HTR-8/SVneo (cell line): Measurements from ENCODE around the gene GRN.
"Not testable (repeated sequence)": the region's sequence is repeated elsewhere in the genome, so short reads cannot be mapped to it uniquely, and the experiment has no call there.

Experiments used
- DNase-seq: peaks from one replicate; pipeline ENCODE4 v3.0.0; 2011; ENCODE audit warnings: low spot score, mixed read lengths; ENCODE audit not compliant: insufficient read length
- FAIRE-seq: peaks from 2 replicates; lab custom pipeline; 2011; peaks lifted over from hg19 to GRCh38; lab: Jason Lieb, UNC

The GRN gene

DNA sequence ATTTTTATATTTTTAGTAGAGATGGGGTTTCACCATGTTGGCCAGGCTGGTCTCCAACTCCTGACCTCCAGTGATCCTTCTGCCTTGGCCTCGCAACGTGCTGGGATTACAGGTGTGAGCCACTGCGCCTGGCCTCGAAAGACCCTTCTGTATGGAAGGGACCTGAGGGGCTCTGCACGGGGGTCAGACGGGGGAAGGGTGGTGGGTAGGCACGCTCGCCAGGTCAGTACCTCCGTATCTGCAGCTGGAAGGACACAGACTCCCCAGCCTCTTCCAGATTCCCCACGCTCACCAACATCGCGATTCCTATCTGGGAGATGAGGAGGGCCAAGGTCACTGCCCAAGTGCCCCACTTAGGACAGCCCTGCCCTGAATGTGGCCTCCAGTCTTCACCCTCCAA lies 31.7 kb downstream of the GRN start:
- FAIRE-seq: no peak

DNA sequence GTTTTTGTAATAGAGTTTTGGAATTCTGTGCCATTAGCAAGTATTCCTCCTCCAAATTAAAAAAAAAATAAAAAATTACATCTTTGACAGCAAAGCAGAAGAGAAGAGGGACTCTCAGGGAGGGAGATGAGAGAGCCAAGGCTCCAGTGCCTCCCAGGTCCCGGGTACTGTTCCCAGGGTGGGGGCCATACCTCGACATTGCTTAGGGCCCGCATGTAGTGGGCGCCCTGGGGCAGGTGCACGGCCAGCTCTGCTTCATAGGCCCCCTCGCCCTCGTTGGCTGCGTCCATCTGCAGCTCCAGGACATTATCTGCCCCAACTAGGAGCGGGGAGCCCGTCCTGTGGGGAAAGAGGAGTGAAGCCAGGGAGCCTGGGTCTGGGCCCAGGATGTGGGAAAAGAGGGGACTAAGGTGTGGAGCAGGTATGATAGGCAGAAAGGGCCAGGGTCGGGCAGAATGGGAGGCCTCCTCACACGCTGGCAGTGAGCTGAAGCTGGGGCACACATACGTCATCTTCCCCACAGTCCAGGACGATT lies 33.1 kb downstream of the GRN start:
- FAIRE-seq (peak; percentile 69), DNase-seq (no peak)

More for the DNA sequence above, 31.7 kb downstream of the GRN start:
- DNase-seq: no peak

DNA sequence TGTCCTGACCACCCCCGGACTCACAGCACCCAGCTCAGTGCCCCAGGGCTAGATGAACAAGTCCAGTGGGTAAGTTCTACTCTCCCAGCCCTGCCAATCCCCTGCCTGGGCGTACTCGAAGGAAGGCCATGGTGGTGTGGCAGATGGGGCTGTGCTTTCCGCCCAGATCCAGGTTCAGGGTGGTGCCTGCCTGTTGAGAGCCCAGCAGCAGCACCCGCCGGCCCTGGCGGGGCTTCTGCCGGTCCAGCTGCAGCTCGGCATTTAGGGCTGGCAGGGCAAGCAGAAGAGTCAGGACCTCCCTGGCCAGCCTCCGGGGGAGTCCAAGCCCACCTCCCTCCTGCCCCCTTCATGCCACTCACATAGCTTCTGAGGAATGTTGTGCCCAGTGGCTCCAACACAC lies 34.8 kb downstream of the GRN start:
- peak; percentile 75 for FAIRE-seq
- DNase-seq: no peak

DNA sequence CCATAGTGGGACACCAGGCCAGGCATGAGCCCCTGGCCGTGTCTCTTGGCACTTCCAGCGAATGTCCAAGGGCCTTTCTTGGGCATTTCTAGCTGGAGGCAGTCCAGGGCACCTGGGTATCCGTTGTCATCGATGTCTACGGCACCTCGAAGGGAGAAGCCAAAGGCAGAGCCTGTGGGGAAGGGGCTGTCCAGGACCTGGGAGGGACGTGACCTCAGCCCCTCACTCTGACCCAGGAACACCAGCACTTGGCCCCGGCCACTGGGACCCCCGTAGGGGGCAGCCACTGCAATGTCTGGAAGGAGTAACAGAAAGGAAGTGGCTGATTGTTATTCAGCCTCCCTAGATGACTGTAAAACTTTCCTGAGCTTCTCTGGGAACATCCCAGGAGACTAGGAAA lies 35.7 kb downstream of the GRN start:
- no peak for DNase-seq
- peak; percentile 4 for FAIRE-seq

DNA sequence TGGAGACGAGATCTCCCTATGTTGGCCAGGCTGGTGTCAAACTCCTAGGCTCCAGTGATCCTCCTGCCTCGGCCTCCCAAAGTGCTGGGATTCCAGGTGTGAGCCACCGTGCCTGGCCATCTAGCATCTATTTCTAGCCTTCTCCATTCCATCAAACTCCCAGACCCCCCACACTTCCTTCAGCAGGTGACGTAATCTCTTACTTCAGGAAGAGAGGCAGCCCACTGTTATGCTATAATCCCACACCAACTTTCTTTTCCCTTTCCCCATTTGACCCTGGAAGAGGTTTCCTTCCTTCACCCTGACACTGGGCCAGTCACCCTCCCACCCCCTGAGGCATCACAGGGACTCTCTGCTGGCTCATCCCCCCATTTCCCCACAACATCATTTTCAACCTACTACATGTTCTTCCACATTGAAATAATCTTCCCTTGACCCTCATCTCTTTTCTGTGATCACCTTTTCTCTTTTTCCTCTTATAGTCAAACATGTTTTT lies 36.8 kb downstream of the GRN start:
- FAIRE-seq: no peak
- DNase-seq: no peak

DNA sequence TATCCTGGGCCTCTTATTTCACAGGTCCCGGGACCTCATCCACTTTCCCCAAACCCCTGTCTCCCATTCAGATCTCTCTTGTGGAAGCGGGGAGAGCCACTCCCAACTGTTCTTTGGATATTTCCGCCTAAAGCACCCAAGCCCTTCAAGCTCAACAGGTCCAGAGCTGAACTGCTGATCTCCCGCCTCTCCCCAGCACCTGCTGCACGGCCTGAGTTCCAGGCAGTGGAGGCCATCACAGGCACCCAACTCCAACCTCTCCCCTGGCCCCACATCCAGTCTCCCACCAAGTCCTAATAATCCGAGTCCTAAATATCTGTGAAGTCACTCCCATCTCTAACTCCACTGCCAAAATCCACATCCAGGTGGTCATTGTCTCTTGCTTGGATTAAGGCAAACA lies 37.8 kb downstream of the GRN start:
- no peak for FAIRE-seq

DNA sequence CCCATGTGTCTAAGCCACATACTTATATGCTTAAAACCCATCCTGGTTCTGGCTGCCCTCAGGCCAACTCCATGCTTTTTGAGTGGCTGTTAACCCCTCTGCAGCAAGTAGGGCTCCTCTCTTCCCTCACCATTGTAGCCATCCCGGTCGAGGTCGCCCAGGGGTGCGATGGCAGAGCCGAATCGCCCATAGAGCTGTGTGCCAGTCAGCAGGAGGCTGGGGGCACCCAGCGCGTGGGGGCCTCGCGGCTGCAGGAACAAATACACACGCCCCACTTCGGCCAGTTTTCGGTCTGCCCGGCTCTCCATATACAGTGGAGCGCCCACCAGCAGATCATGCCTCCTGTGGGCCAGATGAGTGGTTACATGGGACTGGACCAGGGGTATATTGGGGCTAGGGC lies 38.3 kb downstream of the GRN start:
- FAIRE-seq (no peak), DNase-seq (no peak)

More for the DNA sequence above, 37.8 kb downstream of the GRN start:
- no peak for DNase-seq

DNA sequence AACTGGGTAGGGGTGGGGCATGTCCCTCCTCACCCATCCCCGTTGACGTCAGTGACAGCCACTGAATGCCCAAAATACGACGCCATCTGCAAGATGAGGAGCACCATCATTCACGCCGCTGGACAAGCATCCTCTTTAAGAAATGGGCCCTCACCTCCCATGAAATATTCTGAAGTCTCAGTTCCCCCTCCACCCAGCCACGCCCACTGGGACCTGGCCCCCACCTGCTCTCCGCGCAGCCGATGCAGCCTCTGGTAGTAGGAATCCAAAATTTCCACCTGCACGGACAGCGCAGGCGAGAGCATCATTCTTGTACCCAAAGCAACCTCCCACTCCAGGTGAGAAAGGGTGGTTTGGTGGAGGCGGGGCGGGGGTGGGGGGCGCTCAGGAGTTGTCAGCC lies 38.8 kb downstream of the GRN start:
- no peak for DNase-seq
- no peak for FAIRE-seq

DNA sequence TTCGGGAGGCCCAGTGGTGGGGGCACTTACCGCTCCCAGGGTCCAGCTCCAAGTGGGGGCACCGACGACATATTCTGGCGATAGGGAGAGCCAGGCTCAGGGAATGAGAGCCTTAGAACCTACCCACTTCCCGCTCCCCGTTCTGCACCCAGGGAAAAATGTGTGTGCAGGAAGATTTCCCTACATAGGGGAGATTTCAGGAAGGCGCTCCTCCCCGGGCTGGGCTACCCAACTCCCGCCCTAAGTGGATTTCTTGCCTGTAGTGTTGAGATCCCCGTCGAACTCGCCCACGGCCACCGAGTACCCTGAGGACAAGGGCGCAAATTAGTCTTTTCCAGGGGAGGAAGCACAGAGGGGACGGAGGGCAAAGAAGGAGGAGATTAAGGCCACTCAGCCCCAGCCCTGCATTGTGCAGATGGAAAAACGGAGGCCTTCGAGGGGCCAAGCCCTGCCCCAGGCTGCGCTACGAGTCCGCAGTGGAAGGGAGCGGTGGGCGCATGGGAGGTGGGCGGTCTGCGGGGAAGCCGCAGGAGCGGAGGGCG lies 39.2 kb downstream of the GRN start:
- no peak for DNase-seq
- FAIRE-seq: peak; percentile 46

DNA sequence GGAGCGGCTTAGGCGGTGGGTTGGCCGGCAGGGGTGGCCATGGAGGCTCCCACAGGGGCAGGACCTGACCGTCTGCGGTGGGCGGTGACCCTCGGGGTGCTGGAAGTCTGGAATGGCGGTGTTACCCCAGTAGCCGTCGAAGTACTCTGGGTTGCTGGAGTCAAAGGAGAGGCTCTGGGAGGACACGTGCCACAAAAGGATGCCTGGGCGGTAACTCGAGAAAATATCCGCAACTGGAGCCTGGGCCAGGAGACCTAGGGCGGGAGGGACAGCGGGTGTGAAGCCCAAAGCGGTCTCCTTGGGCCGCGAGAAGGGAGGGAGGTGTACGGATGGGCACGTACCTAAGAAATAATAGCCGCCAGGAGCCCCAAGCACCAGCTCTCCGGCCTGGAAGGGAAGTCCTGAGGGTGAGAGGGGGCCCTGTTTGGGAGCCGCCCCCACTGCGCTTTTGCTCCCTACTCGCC lies 39.8 kb downstream of the GRN start:
- DNase-seq (no peak), FAIRE-seq (no peak)

DNA sequence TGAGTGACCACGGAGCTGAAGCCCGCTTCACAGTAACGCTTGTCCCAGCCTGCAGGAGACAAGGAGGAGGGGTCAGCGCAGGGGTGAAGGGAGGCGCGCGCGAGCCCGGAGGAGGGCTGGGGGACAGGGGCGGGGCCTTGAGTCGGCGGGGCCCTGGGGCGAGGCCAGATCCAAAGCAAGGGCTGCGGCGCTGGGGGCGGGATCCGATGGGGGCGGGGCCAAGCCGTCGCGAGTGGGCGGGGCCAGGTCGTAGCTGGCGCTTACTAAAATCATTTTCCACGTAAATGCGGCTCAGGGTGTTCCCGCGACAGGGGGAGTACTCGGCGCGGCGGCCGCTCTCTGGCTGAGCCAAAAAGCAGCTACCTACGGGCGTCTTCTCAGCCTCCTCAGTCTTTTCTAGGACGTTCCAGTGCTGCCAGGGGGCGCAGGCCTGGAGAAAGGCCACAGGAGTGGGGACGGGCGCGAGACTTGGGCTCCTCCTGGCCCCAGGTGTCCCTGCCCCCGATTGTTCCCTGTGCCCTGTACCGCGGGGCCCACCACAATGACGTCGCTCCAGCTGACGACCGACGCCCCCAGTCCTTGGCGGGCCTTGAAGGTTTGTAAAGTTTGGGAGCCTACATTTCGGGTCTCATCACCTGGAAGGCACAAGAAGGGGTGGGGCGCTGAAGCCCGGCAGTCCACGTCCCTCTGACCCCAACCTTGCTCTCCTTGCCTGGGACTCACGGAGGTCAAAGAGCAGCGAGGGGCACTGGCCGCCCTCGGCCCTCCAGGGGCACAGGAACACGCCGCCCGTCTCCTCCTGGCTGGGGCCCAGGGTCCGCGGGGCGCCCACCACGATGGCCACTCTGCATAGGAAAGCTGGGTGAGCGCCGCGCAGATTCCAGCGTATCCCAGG lies 40.4 kb downstream of the GRN start:
- FAIRE-seq: peak; percentile 95

DNA sequence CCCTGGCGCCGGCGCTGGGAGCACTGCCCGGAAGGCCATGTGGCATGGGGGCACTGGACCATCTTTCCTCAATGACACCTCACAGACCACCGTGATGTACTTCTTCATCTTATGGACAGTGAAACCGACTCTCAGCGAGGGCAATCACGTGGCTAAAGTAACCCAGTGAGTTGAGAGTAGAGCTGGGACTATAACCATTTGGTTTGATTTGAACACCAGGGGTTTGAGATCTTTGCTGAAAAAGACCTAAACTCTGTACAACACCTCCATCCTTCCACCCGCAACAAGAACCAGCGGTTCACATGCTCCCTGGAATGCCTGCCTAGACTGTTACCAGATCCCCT lies 41.1 kb downstream of the GRN start:
- no peak for DNase-seq
- FAIRE-seq: peak; percentile 16

More for the DNA sequence above, 40.4 kb downstream of the GRN start:
- peak; percentile 87 for DNase-seq

DNA sequence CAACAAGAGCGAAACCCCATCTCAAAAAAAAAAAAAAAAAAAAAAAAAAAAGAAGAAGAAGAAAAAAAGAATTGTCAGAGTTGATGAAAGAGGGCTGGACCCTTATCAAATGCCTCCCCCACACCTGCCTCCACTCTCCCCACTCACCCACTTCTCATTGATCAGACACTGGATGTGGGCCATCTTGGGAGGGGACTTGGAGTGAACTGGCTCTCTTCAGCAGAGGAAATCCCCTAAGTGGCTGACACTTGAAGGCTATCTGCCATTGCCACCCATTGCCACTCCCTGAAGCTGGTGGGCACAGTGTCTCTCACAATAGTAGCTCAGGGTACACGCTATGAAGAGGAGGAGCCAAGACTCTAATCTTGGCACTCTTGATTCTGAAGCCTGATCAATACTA lies 42.7 kb downstream of the GRN start:
- DNase-seq (no peak), FAIRE-seq (no peak)

DNA sequence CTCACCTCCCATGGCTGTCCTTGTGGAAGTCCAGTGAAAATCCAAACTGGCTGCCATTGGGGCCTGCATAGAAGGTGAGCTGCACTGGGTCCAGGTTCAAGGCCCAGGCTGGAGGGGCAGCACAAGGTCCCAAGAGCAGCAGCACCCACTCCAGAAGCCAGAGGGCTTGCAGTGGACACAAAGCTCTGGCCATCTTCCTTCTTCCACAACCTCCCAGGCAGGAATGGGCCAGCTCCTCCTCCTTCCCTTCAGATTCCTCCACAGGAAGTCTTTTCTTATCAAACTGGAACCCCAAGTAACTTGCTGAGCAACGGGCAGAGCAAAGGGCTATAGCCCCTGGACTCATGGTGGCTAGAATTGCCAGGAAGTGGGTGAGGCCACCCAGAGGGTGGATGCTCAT lies 44.2 kb downstream of the GRN start, which contains the start of gene ITGA2B:
TSS of gene ITGA2B (minus strand) at position 369 of the 400 bp plus-strand sequence. CDS start at position 193, 176 bp downstream.
- FAIRE-seq (no peak), DNase-seq (no peak)

DNA sequence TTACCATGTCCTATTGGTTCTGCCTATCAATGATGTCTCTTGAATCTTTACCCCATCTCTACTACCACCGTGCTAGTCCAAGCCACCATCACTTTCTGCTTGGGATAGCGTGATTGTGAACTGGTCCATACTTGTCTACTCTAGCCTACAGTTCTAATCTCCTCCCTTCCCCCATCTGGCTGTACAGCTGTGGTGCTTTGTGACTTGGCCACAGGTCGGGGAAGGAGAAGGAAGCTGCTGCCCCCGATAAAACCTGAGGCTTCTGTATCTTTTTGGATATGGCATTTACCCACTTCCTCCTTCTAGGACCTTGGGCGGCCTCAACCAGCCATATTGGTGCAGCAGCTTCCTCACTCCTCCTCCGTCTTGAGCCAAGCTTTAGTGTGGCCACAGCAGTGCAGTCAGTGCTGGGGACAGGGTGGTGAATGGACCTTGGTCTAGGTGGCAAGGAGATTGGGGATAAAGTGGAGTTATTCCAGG lies 44.7 kb downstream of the GRN start:
- FAIRE-seq (no peak), DNase-seq (no peak)

DNA sequence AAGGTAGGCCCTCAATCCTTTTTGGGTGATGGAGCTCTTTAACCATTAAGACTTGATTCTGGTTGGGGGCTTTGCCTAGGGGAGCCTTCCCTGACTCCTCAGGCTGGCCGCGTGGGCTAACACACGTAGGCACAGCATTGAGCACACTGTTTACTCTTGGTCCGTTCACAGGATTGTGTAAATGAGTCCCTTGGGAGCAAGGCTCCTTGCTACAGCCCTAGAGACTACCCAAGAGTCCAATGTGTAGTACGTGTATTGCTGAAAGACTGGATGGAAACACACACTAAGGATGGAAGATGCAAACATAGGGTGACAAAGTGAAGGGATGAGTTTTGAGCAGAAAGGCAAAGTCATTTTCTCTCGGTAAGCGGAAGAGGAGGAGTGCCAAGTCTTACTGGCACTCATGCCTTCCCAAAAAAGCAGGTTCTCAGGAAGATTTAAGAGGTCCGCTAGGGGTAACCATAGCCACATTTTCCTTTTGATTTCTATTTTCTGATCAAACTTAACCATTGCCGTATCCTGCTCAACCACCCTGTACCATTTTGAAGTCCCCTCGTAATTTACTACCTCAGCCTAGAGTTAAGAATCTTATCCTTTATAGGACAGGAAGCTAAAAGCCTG lies 45.3 kb downstream of the GRN start:
- FAIRE-seq (no peak), DNase-seq (no peak)

DNA sequence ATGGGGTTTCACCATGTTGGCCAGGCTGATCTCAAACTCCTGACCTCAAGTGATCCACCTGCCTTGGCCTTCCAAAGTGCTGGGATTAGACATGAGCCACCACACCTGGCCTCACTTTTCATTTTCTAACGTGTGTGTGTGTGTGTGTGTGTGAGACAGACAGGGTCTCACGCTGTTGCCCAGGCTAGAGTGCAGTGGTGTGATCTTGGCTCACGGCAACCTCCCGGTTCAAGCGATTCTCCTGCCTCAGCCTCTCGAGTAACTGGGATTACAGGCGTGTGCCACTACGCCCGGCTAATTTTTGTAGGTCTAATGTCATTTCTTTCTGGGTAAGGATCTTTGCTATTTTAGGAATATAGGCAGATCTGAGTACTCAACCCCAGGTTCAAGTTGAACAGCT lies 49.0 kb downstream of the GRN start:
- DNase-seq, FAIRE-seq: not testable (repeated sequence)

DNA sequence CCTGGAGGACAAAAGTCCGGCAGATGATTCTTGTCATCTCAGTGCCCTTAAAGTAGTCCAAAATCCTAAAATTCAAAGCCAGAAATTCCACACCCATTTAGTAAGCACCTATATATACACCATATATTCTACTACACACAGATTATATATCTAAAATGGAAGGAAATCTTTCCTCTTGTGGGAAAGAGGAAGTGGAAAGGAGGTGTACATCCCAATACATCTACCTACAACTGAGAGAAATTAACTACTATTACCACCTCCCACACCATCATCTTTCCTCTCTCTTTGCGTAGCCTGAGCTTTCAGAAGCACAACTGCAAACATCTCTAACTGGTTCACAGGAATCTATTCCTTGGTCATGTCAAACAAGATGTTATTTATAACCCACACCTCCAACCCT lies 49.7 kb downstream of the GRN start:
- DNase-seq: no peak
- FAIRE-seq: no peak

DNA sequence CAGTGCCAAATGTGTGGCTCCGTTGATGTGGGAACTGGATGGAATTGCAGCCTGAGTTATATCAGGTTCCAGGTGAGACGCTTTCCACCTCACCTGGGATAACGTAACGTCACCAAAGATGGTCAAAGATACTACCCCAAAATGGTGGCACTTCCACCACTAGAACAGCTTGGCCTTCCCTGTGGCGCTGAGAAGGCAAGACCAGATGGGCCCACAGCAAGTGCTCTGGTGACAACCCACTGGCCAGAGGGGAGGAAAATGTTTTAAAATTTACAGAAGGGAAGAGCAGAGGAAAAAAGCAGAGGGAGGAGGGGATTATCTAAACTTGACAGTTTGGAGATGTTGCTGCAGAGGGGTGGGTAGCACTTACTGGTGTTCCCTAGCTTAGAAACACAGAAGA lies 51.8 kb downstream of the GRN start:
- FAIRE-seq: no peak
- DNase-seq: no peak
